ENCODE data around the gene PINLYP.

- TF ChIP-seq POLR2A (IDR thresholded peaks at IDR 0.05; ENCODE audit: low read length) (peak; percentile 32), GATA1 (IDR thresholded peaks at IDR 0.05; ENCODE audit: low read depth, low read length) (no peak)
Observed at GRCh38 chr19:43532962-43533545, 42.5 kb upstream of the PINLYP start, which contains the start of gene ZNF575.
